GM19239 (cell line): Measurements from ENCODE around the gene PHF20.
"Not testable (repeated sequence)": the region's sequence is repeated elsewhere in the genome, so short reads cannot be mapped to it uniquely, and the experiment has no call there.

Experiments used
- DNase-seq: peaks from one replicate; pipeline ENCODE4 v3.0.0; 2011; ENCODE audit warnings: low spot score; ENCODE audit not compliant: insufficient read length
- FAIRE-seq: peaks from 2 replicates; lab custom pipeline; 2011; peaks lifted over from hg19 to GRCh38; lab: Jason Lieb, UNC

PHF20 gene

DNA sequence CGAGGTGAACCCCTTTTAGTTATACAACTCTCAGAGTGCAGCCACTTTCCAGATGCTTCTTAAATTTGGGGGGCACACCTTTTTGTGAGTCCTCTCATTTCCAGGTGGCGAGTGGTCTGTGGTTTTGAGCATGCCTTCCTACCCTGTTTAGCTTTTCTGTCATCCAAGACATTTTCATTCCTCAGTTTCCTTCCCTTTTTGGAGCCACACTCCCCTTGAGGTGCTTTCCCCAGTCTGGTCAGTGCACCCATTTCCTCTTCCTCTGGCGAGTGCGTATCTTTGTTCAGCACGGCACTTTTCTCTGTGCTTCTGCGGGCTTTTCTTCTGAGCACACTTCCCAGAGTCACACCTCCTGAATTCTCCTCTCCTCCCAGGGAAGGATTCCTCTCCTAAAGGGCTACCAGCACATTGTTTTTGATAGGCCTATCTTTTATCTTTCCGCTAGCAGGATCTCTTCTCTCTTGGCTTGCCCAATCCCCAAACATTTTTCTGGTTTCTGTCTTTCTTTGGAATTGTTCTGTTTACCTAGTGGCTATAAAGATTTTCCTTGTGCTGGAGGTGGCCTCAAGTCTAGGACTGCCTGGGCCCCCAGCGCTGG is 1.4 kb downstream of the PHF20 start:
- FAIRE-seq = peak; percentile 83
- peak; percentile 33 for DNase-seq

- DNase-seq = no peak
- no peak for FAIRE-seq
Measured at GRCh38 chr20:35774391-35774790, 2.6 kb downstream of the PHF20 start.

DNA sequence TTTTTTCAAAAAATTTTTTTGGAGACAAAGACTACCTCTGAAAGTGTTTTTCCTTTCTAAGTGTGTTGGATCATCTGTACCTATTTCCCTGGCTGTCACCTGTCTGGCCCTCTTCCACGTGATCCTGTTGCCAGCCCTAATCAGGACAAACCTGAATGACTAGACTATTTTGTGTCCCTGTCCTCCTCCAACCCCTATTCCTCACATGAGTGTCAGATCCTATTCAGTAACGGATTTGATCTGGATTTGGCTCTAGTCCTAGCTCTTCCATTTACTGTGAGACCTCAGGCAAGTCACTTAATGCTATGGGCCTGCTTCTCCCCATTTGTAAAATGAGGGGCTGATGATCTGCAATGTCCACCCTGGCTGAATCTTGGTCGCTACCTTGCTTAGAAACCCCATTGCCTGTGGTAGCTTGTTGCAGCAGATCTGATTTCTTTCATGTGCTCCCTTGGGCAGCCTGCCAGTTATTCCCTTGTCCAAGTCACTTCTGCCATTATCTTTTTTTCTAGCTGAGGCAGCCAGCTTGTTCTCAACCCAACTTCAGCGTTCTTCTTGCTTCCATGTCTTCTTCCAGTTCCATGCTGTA is 4.8 kb downstream of the PHF20 start:
- DNase-seq (no peak), FAIRE-seq (no peak)

GRCh38 chr20:35783811-35784210 is 12.0 kb downstream of the PHF20 start:
- FAIRE-seq, DNase-seq: not testable (repeated sequence)

GRCh38 chr20:35785541-35785940 is 13.7 kb downstream of the PHF20 start:
- not testable (repeated sequence) for FAIRE-seq, DNase-seq

DNA sequence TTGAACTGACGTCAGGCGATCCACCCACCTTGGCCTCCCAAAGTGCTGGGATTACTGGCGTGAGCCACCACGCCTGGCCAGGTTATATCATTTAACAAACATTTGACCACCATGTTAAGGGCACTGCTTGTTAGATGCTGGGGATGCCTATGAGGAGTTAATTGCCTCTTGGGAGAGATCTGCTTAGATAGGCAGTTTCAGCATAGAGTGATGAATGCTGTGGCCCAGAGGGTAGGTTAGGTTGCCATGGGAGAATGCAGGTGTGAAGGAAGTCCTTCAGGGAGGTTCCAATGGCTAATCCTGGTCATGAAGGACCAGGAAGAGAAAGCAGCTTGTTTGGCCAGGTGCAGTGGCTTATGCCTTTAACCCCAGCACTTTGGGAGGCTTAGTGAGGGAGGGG is 17.0 kb downstream of the PHF20 start:
- FAIRE-seq = no peak
- no peak for DNase-seq

DNA sequence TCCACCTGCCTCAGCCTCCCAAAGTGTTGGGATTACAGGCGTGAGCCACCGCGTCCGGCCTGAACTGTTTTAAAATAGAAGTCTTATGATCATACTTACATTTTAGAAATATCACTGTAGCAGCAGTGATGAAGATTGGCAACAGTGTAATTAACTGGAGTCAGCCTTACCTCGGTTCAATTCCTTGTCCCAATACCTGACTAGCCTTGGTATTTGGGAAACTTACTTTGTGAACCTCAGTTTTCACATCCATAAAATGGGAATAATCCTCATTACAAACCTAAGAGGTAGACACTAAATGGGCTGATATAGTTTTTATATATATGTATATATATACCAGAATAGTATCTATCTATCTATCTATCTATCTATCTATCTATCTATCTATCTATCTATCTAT is 19.3 kb downstream of the PHF20 start:
- DNase-seq (no peak), FAIRE-seq (no peak)

GRCh38 chr20:35791821-35792220 is 20.0 kb downstream of the PHF20 start:
- no peak for DNase-seq

DNA sequence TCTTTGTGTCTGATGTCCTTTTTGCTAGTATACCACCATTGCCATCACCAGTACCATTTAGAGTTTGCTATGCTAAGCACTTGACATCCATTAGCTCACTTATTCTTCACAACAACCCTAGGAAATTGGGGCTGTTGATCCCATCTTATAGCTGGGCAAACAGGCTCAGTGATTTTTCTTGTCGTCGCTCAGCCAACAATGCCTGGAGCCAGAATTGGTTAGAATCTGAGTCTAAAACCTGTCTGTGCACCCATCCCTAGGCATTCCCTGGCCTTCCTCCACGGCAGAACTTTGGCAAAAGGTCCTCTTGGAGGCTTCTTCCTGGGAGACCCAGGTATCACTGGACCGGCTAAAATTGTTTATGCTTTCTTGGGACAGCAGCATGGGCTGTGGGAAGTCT is 20.9 kb downstream of the PHF20 start:
- FAIRE-seq (no peak), DNase-seq (no peak)

More at GRCh38 chr20:35791821-35792220, 20.0 kb downstream of the PHF20 start:
- no peak for FAIRE-seq

- DNase-seq (no peak), FAIRE-seq (no peak)
Measured at GRCh38 chr20:35796571-35796970, 24.8 kb downstream of the PHF20 start.

GRCh38 chr20:35801865-35802264 is 30.1 kb downstream of the PHF20 start:
- no peak for FAIRE-seq
- DNase-seq = no peak

GRCh38 chr20:35806075-35806474 is 34.3 kb downstream of the PHF20 start:
- no peak for DNase-seq
- FAIRE-seq = no peak

DNA sequence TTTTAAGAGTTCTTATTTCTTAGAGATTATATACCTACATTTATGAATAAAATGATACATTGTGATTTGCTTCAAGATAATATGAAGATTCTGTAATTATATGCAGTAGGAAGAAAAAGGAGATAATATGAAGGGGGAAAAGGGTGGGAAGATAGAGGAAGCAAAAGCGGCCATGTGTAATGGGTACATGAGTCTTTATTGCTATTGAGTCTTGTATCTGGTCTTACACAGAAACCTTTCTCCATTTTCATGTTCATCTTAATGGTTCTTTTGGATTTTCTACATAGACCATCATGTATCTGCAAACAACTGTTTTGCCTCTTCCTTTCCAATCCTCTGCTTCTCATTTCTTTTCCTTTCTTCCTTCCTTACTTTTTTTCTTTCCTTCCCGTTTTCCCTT is 36.1 kb downstream of the PHF20 start:
- DNase-seq (no peak), FAIRE-seq (no peak)

GRCh38 chr20:35820715-35821114 is 48.9 kb downstream of the PHF20 start:
- FAIRE-seq (no peak), DNase-seq (no peak)

- no peak for DNase-seq
- no peak for FAIRE-seq
Measured at GRCh38 chr20:35821807-35822242, 50.0 kb downstream of the PHF20 start.

GRCh38 chr20:35823147-35823546 is 51.3 kb downstream of the PHF20 start:
- FAIRE-seq (no peak), DNase-seq (no peak)

DNA sequence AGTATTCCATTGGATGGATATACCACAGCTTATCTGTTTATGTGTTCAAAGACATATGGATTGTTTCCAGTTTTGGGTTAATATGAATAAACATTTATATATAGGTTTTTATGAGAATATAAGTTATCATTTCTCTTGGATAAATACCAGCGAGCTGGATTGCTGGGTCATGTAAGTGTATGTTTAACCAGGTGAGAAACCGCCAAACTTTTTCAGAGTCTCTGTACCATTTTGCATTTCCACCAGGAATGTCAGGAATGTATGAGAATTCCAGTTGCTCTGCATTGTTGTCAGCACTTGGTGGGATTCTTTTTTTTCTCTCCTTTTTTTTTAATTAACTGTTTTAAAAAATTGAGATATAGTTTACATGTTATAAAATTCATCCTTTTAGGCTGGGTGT is 52.1 kb downstream of the PHF20 start:
- DNase-seq = no peak
- no peak for FAIRE-seq

DNA sequence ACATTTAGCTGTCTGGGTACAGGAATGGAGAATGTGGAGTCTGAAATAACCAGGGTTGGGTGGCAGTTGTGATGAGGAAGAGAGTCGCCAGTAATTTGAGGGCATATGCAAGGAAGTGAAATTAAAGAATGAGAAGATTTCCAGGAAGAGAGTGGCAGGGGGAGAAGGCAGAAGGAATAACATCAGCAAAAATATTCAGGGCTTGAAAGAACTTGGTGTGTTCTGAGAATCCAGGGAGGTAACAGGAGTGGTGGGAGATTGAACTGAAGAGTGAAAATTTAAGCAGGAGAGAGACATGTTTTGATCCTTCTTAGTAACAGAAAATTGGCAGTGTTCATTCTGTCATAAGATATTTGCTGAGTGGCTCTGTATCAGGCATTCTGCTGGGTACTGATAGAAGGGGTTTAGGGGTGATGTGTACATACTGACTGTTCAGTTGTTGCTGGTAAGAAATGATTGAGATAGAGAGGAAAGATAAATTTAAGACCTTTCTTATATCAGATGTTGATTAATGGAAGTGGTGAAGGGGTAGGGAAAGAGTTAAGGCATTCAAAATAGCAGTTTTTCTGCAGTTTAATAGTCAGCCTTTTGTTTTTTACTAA is 54.7 kb downstream of the PHF20 start:
- DNase-seq = no peak
- no peak for FAIRE-seq

- FAIRE-seq = no peak
Measured at GRCh38 chr20:35828434-35828833, 56.6 kb downstream of the PHF20 start.

DNA sequence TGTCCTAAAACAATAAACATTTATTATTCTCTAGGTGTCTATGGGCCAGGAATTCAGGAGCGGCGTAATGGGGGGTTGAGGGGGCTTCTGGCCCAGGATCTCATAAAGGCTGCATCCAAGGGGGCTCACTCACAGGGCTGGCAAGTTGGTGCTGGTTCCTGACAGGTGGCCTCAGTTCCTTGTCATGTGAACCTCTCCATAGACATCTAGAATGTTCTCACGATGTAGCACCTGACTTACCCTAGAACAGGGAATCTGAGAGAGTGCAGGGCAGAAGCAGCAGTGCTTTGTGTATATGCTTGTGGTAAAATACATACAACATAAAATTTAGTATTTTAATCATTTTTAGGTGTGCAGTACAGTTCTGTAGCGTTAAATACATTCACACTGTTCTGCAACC is 57.1 kb downstream of the PHF20 start:
- DNase-seq (no peak), FAIRE-seq (no peak)

More at GRCh38 chr20:35828434-35828833, 56.6 kb downstream of the PHF20 start:
- no peak for DNase-seq

DNA sequence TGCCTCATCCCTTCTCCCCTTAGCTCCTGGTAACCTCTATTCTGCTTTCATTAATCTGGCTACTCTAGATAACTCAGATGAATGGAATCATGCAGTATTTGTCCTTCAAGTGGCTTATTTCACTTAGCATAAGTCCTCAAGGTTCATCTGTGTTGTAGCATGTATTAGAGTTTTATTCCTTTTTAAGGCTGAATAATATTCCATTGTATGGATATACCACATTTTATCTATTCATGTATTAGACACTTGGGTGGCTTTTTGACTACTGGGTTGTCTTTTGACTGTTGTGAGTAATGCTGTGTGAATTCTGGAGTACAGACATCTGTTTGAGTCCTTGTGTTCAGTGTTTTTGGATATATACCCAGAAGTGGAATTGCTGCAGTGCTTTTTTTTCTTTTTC is 58.4 kb downstream of the PHF20 start:
- DNase-seq (no peak), FAIRE-seq (no peak)

- FAIRE-seq (no peak), DNase-seq (no peak)
Measured at GRCh38 chr20:35831029-35831428, 59.2 kb downstream of the PHF20 start.
